GM21360 (cell line): ENCODE data around the gene CCDC15.
"Not testable (repeated sequence)": the region's sequence is repeated elsewhere in the genome, so short reads cannot be mapped to it uniquely, and the experiment has no call there.

Source experiments
- ATAC-seq: cut with Tn5 transposase; IDR thresholded peaks from one replicate; pipeline ENCODE4 v1.9.1; 2021; ENCODE audit warnings: mild to moderate bottlenecking, moderate library complexity; ENCODE audit not compliant: unreplicated experiment

Gene CCDC15

GRCh38 chr11:124987096-124987495 is 33.1 kb downstream of the CCDC15 start:
- ATAC-seq: no peak

DNA sequence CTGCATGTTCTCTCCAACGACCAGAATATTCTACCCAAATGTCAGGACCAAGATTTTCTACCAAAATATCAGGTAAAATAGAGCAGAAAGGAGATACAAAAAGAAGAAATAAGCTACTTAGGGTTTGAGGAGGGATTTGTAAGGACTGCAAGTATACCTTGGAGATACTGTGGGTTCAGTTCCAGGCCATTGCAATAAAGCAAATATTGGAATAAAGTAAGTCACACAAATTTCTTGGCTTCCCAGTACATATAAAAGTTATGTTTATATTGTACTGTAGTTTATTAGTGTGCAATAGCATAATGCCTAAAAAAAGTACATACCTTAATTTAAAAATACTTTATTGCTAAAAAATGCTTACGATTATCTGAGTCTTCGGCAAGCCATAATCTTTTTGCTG is 34.1 kb downstream of the CCDC15 start:
- ATAC-seq: no peak

GRCh38 chr11:125001079-125001778 is 47.2 kb downstream of the CCDC15 start:
- ATAC-seq: no peak

GRCh38 chr11:125001849-125002248 is 47.8 kb downstream of the CCDC15 start:
- no peak for ATAC-seq

DNA sequence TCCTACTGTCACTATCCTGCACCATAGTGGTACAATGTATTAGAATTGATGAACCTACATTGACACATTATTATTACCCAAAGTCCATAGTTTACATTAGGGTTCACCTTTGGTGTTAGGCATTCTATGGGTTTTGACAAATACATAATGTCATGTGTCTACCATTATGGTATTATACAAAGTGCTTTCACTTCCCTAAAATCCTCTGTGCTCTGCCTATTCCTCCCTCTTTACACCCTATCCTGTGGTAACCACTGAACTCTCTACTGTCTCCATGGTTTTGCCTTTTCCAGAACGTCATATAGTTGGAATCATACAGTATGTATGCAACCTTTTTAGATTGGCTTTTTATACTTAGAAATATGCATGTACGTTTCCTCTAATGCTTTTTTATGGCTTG is 51.5 kb downstream of the CCDC15 start:
- no peak for ATAC-seq

DNA sequence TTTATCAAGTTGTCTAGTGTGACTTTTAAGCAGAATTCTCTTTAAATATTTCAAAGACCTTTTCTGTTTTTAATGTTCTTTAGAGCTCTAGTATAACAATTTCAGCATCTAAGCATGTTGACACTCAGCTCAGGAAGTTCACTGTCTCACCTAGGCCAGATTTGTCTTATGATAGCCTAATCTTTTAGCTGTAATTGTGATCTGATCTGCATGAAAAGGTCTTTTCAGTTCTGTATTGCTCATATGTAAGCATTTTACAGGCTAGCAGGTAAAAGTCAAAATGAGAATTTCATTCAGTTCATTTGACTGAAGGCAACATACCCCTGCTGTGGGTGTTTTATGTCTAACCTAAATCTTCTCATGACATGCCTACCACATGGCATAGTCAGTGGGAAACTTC is 62.4 kb downstream of the CCDC15 start:
- no peak for ATAC-seq

GRCh38 chr11:125020342-125020741 is 66.3 kb downstream of the CCDC15 start:
- no peak for ATAC-seq

DNA sequence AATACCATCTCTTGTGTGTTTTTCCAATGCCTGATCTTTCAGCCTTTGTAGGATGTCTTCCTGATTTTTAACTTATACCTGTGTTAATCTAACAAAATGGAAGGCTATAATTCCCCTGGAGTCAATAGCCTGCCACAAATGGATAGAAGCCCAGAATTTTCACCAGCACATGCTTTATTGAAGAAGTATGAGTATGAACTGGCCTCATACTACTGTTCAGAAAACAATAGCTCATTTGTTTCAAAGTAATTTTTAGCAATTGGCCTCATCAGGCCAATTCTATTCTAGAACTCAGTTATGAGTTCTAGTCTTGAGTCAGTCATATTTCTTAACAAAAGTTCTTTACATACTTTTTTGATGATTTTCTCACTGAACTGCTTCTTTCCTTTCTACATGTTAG is 68.5 kb downstream of the CCDC15 start:
- no peak for ATAC-seq

- ATAC-seq: no peak
These were observed 72.0 kb downstream of the CCDC15 start for GRCh38 chr11:125025968-125026367.

DNA sequence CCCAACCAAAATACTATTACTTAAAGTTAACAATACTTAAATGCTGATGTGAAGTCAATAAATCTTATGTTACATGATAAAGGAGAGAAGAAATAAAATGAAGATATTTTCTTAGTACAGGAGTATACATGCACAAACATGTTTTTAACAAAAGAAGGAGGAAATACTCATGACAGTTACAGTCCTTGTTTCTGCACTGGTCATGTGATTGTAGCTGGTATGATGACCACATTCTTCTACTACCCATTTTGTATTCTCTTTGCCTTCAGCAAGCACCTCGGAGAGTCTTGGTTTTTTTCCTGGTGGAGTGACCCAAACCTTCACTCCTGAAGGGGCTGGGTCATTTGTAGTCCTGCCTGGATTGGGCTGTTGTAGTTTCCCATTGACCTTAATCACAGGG is 75.4 kb downstream of the CCDC15 start:
- not testable (repeated sequence) for ATAC-seq

- no peak for ATAC-seq
These were observed 82.9 kb downstream of the CCDC15 start for GRCh38 chr11:125036933-125037332.

GRCh38 chr11:125049164-125049792 is 95.3 kb downstream of the CCDC15 start:
- ATAC-seq: no peak

GRCh38 chr11:125052047-125052446 is 98.0 kb downstream of the CCDC15 start:
- no peak for ATAC-seq

DNA sequence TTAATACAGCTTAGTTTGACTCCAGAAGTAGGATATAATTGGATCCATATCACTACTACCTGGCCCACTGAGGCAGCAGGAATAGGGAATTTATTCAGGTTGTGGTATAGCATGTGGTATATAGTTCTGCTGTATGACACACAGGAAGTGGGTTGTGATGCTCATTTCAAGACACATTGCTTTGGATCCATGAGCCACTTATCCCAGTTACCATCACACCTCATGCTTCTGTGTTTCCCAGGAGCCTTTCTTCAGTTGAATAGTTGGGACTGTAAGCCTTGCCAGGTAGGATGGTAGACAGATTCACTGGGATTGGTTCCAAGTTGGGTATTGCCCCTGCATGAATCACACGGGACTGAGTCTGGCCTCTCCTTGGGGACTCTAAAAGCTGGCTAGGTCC is 99.2 kb downstream of the CCDC15 start:
- ATAC-seq: no peak

DNA sequence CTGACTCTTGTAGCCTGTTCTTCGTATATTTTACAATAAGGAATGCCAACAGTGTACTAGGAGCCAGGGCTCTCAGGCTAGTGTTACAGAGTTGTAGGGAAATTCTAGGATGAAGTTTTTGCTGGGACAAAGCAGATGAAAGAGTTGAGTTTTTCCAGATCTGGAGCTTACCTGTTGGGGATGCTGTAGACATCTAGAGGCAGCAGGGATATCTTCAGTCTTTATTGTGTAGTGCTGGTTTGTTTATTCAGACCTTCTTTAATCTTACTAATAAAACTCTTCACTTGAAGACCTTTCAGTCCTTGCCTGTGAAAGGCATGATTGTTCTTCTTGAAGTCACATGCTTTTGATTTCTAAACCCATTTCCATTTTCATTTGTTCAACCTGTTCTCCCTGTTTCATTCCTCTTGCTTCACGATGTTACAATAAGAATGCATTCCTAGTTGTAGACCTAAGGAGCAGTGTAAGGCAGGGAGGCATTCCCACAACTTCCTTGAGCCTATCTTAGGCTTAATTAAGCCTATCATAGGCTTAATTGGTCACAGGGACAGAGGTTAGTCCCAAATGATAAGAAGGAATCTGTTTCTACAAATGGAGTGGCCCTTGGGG is 101.2 kb downstream of the CCDC15 start:
- no peak for ATAC-seq

GRCh38 chr11:125056111-125056510 is 102.1 kb downstream of the CCDC15 start:
- ATAC-seq: not testable (repeated sequence)

DNA sequence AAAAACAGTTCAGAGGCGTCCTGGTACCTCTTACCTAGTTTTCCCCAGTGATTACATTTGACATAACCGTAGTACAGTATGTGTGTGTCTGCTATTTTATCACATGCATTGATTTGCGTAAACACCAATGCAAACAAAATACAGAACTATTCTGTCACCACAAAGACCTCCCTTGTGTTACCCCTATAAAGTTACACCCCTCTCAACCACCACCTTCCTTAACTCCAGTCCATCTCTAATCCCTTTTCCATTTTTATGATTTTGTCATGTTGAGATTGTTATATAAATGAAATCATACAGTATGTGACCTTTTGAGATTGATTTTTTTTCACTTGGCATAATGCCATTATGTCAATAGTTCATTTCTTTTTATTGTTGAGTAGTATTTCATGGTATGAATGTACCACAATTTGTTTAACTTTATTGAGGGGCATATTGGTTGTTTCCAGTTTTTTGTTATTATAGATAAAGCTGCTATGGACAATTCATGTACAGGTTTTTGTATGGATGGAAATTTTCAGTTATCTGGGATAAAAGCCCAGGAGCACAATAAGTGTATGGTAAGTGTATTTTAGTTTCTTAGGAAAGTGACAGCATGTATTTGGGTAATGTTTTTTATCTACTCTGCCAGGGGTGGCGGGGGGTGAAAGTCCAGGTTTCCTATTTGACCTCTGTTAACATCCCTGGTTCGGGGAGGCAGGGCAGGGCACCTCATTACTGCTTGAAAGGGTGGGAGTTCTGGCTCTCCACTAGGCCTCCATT is 103.1 kb downstream of the CCDC15 start:
- no peak for ATAC-seq

DNA sequence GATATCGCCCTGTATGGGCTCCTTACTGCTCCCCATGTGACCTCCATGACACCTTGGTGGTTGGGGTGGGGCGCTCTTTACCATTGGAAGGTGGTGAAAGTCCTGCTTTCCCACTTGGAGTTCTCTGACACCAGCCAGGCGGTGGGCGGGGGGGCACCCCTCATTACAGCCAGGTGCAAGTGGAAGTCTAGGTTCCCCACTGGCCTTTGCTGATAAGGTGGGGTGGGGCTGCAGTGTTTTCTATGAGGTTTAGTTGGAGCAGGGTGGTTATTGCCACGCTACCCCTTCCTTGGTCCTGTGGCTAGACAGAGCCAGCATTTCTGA is 103.7 kb downstream of the CCDC15 start:
- no peak for ATAC-seq

DNA sequence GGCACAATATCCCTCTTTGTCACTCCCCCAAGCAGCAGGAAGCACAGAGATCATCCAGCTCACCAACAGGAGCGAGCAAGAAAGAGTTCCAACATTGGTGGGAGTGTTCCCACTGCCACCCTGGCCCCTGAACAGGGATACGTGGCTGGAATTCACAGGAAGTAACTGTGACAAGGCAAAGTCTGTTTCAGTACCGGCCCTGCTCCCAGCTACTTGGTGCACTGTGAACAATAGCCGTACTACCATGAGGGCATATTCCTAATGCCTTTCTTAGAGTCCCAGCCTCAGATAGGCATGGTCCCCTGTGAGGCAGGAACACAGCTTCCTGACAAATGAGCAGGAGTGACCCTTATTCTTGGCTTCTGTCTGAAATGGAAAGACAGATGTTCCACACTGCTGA is 107.3 kb downstream of the CCDC15 start:
- no peak for ATAC-seq

- no peak for ATAC-seq
These were observed 108.4 kb downstream of the CCDC15 start for GRCh38 chr11:125062218-125062930.

DNA sequence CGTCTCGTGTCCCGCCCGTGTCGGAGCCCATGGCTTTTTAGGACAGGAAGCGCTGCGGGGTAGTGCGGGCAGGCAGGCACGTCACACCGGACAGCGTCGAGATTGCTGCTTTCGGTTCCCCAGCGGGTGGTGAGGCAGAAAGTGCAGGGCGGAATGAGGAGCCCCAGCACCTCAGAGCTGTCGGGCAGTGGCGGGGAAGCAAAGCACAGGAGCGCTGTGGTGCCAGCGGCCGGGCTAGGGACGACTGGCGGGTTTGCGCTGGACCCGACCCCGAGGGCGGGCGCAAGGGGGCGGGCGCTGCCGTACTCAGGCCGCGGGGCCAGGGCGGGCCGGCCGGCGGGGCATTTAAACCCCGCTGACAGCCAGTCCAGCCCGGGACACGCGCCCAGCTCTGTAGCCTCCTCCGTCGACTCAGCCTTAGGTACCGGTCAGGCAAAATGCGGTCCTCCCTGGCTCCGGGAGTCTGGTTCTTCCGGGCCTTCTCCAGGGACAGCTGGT is 109.0 kb downstream of the CCDC15 start, which contains the start of gene SLC37A2:
SLC37A2 (plus strand) TSS at position 375 of the 498 bp plus-strand sequence; CDS start at position 438, 63 bp downstream.
- ATAC-seq: peak; percentile 95
